ENCODE measurements around the gene GDI2. TPM values are rescaled to one million over a fixed set of nuclear protein-coding genes. Genes with fewer than 3 reads are reported as not detected.

GDI2 gene
- total RNA-seq, 1 donor from 2014 or later: 346 TPM

GRCh38 chr10:5758927-5759326 is 54.3 kb downstream of the GDI2 start:
- H3K4me1 Mint-ChIP-seq: no peaks in the 10 kb centered on the region
- H3K36me3 Mint-ChIP-seq (ENCODE audit: low read depth): peaks cover 27% of the 10 kb centered on the region
- TF ChIP-seq CTCF (conservative IDR thresholded peaks at IDR 0.05): no peak
- H3K27me3 Mint-ChIP-seq (ENCODE audit: low read depth): no peaks in the 10 kb centered on the region
- no peak overlapping the region for H3K27ac Mint-ChIP-seq (ENCODE audit: unreplicated experiment)
- no peak for DNase-seq (ENCODE audit: low read depth, low spot score)
- no peaks in the 10 kb centered on the region for H3K9me3 Mint-ChIP-seq
- H3K4me3 Mint-ChIP-seq: no peak overlapping the region

DNA sequence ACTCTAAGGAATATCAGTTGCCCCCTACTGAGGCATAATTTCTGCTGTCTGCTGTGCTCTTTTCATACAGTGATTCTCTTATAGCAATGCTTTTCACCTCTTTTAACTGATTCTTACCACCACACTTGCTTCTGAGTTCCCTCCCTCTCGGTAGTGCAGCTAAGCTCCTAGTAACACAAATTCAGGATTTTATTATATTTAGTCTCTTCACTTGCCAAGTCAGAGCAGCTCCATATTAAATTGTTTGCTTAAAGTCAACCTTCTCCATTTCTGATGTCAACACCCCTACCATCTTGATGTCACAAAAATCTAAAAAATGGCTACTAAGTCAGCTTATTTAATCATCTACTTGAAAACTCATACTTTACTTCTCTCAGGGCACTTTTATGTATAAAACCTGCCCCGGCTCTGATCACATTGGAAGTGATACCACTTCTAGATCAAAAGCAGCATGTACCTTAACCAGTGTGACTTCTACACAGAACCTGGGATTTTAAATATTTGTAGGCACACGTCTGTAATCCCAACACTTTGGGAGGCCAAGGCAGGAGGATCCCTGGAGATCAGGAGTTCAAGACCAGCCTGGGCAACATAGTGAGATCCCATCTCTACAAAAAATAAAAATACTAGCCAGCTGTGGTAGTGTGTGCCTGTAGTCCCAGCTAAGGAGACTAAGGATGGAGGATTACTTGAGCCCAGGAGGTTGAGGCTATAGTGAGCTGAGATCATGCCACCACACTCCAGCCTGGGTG is 55.3 kb downstream of the GDI2 start:
- Mint-ChIP-seq H3K27ac (ENCODE audit: unreplicated experiment) (no peak overlapping the region), H3K36me3 (ENCODE audit: low read depth) (peaks cover 27% of the 10 kb centered on the region), H3K4me1 (no peaks in the 10 kb centered on the region), H3K9me3 (no peaks in the 10 kb centered on the region), H3K27me3 (ENCODE audit: low read depth) (no peaks in the 10 kb centered on the region), H3K4me3 (peak overlapping the region; percentile 11)
- no peak for TF ChIP-seq CTCF (conservative IDR thresholded peaks at IDR 0.05)
- DNase-seq (ENCODE audit: low read depth, low spot score): no peak

- peaks cover 20% of the 10 kb centered on the region for H3K36me3 Mint-ChIP-seq (ENCODE audit: low read depth)
- no peaks in the 10 kb centered on the region for H3K27me3 Mint-ChIP-seq (ENCODE audit: low read depth)
- H3K4me3 Mint-ChIP-seq: peak overlapping the region; percentile 35
- TF ChIP-seq CTCF (conservative IDR thresholded peaks at IDR 0.05): no peak
- H3K4me1 Mint-ChIP-seq: peaks cover 22% of the 10 kb centered on the region
- DNase-seq (ENCODE audit: low read depth, low spot score): no peak
- H3K27ac Mint-ChIP-seq (ENCODE audit: unreplicated experiment): no peak overlapping the region
- H3K9me3 Mint-ChIP-seq: no peaks in the 10 kb centered on the region
These were observed 60.8 kb downstream of the GDI2 start for GRCh38 chr10:5752301-5752871.

GRCh38 chr10:5751601-5752253 is 61.5 kb downstream of the GDI2 start:
- H3K9me3 Mint-ChIP-seq: no peaks in the 10 kb centered on the region
- no peak for TF ChIP-seq CTCF (conservative IDR thresholded peaks at IDR 0.05)
- no peak for DNase-seq (ENCODE audit: low read depth, low spot score)
- H3K27me3 Mint-ChIP-seq (ENCODE audit: low read depth): no peaks in the 10 kb centered on the region
- peaks cover 20% of the 10 kb centered on the region for H3K36me3 Mint-ChIP-seq (ENCODE audit: low read depth)
- no peak overlapping the region for H3K27ac Mint-ChIP-seq (ENCODE audit: unreplicated experiment)
- peaks cover 24% of the 10 kb centered on the region for H3K4me1 Mint-ChIP-seq
- H3K4me3 Mint-ChIP-seq: no peak overlapping the region

DNA sequence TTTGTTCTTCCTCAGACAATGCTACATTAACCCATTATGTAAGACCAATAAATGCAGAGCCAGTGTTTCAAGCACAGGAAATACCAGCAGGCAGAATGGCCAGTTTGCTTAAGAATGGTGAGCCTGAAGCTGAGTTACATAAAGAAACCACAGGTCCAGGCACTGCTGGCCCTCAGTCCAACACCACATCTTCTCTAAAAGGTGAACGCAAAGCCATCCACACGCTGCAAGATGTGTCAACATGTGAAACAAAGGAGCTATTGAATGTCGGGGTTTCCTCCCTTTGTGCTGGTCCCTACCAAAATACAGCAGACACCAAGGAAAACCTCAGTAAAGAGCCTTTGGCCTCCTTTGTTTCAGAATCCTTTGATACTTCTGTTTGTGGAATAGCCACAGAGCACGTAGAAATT is 64.8 kb downstream of the GDI2 start:
- no peak for DNase-seq (ENCODE audit: low read depth, low spot score)
- no peak for TF ChIP-seq CTCF (conservative IDR thresholded peaks at IDR 0.05)

More for the DNA sequence above, 64.8 kb downstream of the GDI2 start:
- no peaks in the 10 kb centered on the region for H3K27me3 Mint-ChIP-seq (ENCODE audit: low read depth)
- H3K4me1 Mint-ChIP-seq: peaks cover 24% of the 10 kb centered on the region
- H3K9me3 Mint-ChIP-seq: no peaks in the 10 kb centered on the region
- no peak overlapping the region for H3K4me3 Mint-ChIP-seq
- peak overlapping the region; percentile 76 for H3K27ac Mint-ChIP-seq (ENCODE audit: unreplicated experiment)
- peaks cover 18% of the 10 kb centered on the region for H3K36me3 Mint-ChIP-seq (ENCODE audit: low read depth)

All from neural crest cell (in vitro differentiated cells).